RPMI8226 (cell line): ENCODE data around the gene HCN2.
A peak's percentile ranks its signal among the peaks of the same experiment; 100 is the strongest.
"Not testable (repeated sequence)": the region's sequence is repeated elsewhere in the genome, so short reads cannot be mapped to it uniquely, and the experiment has no call there.

Experiments
- DNase-seq: peaks from one replicate; pipeline ENCODE4 v3.0.0-alpha.2; 2015

Gene HCN2

DNA sequence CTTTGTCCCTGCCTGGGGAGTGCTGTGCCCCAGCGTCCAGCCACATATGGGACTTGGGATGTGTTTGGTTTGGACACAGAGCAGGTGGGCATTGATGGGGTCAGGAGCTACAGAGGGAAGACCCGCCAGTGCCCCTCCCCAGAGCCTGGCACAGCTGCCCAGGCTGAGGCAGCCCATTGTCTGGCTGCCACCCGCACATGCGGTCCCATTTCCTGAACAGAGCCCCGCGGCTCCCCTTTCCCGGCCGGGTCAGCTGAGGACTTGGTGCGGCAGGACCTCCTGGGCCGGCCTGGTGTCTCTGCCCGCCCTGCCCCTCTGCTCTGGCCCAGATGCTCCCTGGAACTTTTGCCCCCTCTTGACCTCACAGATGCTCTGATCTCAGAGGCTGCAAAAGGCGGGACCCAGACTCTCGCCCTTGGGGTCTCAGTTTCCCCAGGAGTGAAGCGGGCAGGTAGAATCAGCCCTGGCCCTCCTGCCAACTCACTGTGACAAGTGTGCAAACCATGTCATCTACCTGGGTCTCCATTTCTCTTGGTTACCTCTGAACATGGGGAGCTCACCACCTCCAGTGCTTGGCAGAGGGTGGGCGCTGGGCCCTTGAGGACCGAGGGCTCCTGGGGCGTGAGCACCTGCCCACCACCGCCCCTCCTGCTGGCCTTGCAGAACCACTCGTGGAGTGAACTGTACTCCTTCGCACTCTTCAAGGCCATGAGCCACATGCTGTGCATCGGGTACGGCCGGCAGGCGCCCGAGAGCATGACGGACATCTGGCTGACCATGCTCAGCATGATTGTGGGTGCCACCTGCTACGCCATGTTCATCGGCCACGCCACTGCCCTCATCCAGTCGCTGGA, 17.8 kb downstream of the HCN2 start:
- no peak for DNase-seq

DNA sequence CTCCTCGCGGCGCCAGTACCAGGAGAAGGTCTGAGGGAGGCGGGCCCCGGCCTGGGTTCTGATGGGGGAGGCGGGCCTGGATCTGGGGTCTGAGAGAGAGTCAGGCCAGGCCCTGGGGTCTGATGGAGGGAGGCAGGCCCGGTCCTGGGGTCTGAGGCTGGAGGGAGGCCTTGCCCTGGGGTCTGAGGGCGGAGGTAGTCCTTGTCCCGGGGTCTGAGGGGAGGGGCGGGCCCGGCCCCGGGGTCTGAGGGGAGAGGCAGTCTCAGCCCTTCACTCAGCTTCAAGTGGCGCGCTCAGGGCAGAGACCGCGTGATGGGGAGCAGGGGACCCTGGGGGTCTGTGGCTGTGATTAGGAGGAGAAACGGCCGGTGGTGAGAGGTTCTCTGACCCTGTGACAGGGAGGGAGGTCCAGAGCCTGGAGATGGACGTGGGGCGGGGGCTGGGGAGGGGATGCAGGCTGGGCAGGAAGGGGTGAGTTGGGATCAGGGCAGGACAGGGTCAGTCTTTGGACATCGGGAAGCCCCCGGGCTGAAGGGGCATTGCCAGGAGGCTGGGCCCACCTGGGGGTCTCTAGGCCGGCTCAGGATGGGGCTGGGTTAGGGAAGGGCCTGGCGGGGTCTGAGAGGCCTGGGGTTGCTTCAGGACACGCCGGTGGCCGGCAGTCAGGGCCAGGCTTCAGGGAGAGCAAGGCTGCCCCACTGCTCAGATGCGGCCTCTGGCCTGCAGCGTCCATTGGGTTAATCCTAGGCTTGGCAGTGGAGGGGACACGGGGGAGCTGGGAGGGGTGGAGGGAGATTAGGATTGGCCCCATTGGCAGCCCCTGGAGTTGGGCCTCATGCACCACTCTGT, 18.7 kb downstream of the HCN2 start:
- DNase-seq = no peak

DNA sequence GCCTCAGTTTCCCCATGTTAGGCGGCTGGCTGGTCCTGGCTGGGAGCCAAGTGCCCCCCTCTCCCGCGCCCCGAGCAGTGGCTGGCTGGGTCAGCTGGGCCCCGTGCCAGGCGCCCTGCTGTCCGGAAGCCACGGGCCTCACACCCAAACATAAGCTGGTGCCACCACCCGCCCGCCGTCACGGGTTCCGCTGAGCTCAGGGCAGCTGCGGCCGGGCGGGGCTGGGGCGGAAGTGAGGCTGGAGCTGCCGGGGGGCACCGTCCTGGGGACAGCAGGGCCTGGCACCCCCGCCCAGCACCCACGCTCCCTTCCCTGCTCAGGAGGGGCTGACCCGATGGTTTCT, 19.3 kb downstream of the HCN2 start:
- DNase-seq = peak; percentile 45

DNA sequence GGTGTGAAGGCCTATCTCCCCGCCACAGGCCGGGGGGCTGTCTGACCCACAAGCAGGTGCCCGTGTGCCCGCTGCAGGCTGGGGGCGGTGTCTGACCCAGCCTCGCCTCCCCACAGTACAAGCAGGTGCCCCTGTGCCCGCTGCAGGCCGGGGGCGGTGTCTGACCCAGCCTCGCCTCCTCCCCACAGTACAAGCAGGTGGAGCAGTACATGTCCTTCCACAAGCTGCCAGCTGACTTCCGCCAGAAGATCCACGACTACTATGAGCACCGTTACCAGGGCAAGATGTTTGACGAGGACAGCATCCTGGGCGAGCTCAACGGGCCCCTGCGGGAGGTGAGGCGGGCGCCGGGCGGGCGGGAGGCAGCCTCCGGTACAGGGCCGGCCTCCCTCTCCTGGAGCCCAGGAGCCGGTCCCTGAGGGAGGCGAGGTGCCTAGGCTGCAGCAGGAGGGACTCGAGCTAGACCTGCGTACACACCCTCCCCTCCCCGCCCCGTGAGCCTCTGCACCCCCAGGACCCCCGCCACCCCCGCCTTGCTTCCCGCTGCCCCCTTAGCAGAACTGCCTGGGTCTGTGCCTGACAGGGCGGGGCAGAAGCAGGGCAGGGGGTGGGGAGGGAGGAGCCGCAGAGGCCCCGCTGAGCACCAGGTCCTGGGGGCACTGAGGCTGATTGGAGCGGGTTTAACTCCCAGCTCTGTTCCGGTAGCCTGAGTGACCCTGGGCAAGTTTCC, 20.6 kb downstream of the HCN2 start:
- peak; percentile 69 for DNase-seq

DNA sequence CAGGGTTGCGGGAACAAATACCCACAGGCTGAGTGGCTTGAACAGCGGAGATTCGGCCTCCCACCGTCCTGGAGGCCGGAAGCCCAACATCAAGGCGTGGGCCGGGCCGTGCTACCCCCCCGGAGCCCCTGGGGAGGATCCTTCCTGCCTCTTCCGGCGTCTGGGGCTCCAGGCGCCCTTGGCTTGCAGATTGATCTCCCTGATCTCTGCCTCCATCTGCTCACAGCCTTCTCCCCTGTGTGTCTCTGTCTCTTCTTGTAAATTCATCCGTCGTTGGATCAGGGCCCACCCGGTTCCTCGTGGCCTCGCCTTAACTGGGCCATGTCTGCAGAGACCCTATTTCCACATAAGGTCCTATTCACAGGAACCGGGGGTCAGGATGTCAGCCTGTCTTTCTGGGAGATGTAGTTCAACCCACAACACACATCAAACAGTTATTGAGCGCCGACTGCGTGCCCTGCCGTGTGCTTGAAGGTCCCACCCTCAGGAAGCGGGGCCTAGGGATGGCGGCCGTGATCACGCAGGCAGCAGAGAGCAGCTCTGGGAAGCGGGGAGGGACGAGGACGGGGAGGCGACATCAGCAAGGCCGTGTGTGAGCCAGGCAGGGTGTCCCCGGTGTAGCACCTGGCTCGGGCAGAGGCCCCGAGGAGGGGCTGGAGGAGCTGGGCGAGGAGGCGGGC, 21.3 kb downstream of the HCN2 start:
- peak; percentile 29 for DNase-seq

DNA sequence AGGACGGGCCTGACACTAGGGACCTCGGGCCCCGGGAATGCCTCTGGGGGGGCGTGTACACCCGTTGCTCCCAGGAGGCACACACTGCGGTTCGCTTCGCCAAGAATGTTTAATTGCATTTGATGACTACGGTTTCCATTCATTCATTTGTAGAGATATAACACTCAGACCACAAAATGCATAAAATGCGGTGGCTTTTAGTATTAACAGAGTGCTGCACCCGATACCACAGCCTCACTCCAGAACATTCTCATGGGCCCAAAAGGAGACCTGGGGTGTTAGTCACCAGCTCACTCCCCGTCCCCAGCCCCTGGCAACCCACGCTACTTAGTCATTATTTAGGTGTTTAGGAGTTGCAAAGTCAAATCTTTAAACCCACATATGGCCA, 21.8 kb downstream of the HCN2 start:
- no peak for DNase-seq

DNA sequence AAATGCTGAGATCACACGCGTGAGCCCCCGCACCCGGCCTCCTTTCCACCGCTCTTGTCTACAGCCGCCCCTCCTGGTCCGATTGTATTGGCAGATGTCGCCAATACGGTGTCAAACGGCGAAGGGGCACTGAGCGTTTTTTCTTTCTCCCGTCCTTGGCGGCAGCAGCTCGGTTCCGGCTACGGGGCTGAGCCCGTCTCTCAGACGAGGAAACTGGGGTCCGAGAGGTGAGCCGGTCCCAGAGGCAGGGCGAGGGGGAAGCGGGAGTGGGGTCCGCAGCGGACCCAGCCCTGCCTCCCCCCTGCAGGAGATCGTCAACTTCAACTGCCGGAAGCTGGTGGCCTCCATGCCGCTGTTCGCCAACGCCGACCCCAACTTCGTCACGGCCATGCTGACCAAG, 23.3 kb downstream of the HCN2 start:
- DNase-seq = no peak

DNA sequence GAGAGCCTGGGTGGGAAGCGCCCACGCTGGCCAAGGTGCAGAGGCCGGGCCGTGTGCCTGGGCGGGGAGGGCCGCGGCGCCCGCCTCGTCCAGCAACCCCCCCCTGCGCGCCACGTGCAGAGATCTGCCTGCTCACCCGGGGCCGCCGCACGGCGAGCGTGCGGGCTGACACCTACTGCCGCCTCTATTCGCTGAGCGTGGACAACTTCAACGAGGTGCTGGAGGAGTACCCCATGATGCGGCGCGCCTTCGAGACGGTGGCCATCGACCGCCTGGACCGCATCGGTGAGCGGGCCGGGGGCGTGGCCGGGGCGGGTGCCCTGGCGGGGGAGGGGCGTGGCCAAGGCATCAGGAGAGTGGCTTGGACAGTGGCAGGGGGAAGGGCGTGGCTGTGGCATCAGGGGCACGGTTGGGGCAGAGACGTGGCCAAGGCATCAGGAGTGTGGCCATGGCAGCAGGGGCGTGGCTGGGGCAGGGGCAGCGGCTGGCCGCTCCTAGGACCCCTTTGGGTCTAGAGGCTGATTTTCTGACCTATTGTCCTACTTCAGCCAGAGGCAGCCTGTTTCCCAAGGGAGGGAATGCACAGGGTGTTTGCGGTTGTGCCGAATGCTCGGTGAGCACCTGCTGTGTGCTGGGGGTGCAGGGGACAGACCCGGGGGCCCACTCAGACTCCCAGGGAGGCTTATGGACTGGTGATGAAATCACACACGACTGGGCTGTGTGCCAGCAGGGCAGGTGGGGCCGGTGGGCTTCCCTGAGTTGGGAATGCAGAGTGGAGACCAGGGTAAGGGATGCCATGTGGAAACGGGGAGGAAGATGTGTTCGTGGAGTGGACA, 24.3 kb downstream of the HCN2 start:
- no peak for DNase-seq

DNA sequence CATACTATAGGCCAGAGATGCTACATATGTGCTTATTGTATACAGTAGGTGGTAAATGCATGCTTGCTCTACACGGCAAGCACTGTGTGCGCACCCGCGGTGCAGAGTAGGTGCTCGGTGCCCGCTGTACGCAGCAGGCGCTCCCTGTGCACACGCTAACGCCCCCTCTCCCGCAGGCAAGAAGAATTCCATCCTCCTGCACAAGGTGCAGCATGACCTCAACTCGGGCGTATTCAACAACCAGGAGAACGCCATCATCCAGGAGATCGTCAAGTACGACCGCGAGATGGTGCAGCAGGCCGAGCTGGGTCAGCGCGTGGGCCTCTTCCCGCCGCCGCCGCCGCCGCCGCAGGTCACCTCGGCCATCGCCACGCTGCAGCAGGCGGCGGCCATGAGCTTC, 25.9 kb downstream of the HCN2 start:
- DNase-seq = no peak

DNA sequence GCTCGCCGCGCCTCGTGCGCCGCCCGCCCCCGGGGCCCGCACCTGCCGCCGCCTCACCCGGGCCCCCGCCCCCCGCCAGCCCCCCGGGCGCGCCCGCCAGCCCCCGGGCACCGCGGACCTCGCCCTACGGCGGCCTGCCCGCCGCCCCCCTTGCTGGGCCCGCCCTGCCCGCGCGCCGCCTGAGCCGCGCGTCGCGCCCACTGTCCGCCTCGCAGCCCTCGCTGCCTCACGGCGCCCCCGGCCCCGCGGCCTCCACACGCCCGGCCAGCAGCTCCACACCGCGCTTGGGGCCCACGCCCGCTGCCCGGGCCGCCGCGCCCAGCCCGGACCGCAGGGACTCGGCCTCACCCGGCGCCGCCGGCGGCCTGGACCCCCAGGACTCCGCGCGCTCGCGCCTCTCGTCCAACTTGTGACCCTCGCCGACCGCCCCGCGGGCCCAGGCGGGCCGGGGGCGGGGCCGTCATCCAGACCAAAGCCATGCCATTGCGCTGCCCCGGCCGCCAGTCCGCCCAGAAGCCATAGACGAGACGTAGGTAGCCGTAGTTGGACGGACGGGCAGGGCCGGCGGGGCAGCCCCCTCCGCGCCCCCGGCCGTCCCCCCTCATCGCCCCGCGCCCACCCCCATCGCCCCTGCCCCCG, 26.5 kb downstream of the HCN2 start:
- DNase-seq = no peak

DNA sequence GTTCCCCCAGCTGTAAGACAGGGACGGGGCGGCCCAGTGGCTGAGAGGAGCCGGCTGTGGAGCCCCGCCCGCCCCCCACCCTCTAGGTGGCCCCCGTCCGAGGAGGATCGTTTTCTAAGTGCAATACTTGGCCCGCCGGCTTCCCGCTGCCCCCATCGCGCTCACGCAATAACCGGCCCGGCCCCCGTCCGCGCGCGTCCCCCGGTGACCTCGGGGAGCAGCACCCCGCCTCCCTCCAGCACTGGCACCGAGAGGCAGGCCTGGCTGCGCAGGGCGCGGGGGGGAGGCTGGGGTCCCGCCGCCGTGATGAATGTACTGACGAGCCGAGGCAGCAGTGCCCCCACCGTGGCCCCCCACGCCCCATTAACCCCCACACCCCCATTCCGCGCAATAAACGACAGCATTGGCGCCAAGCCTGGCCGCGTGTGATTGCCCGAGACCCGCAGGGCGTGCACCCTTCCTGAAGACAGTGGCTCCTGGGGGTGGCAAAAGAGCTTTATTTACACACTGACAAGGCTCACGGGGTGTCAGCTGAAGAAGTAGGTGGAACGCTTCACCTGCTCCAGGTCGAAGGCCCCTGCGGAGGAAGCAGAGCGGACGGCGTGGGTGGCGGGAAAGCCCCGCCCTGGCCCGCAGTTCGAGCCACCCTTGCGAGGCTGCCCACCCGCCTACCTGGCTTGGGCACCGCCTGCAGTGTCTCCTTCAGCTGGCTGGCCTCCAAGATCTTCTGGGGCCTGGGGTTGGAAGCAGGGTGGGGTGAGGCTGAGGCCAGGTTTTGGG, 27.3 kb downstream of the HCN2 start:
- DNase-seq = no peak

DNA sequence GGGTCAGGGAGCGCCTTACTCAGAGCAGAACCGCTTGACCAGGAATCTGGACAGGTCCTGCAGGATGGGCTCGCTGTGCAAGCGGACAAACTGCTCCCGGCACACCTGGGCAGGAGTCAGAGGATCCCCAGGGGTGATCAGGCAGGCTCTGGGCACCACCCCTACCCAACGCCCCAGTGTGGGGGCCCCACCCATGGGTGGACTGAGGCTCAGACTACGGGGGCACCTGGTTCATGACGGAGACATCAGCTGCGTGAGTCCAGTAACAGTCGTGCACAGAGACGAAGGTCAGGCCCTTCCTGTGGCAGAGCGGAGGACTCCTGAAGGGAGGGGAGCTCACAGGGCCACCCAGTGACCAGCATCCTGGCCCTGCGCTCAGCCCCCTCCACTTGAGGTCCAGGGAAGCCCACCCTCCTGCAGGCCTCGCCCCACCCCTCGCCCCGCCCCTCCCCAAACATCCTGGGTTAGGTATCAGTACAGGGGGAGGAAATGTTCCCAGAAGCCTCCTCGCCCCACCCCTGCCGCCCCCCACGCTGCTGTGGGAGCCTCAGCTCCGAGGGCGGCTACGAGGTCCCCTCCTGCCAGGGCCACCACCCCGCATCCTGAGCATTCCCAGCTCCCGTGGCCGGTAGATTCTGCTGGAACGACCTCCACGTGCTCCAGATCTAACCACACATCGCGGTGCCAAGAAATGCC, 28.0 kb downstream of the HCN2 start:
- DNase-seq = no peak

DNA sequence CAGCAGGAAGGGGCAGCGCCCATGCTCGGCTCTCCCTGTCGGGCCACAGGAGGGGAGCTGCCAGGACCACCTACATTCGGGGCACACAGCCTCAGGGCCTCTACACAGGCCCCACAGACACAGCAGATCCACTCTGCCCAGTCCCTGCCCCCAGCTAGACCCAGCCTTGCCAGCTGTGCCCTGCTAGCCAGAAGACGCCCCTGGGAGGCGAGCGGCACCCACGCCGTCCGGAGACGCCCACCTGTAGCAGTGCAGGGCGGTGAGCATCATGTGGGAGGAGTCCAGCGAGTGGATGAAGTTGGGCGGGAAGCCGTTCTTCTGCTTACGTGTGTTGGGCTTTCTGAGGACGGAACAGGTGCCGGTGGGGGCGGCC, 28.6 kb downstream of the HCN2 start:
- DNase-seq = no peak

DNA sequence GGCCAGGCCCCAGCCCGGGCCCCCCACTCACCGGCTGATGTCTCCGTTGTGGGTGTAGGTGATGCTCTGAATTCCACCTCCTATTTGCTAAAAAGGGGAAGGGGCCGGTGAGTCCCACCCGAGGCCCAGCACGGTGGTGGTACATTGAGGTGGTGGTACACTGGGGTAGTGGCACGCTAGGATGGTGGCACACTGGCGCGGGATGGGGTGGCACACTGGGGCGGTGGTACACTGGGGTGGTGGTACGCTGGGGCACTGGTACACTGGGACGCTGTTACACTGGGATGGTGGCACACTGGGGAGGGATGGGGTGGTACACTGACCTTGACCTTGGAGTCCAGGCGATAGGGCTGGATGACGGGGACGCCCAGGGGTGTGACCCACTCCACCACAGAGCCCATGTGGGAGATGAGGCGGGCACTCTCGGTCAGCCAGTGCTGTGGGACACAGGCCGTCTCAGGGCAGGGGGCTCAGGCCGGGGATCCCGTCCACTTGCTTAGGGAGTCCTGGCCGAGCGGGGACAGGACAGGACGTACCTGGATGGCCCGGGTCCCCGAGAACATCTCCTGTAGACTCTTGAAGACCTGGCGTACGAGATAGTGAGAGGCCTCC, 29.1 kb downstream of the HCN2 start:
- DNase-seq = no peak

DNA sequence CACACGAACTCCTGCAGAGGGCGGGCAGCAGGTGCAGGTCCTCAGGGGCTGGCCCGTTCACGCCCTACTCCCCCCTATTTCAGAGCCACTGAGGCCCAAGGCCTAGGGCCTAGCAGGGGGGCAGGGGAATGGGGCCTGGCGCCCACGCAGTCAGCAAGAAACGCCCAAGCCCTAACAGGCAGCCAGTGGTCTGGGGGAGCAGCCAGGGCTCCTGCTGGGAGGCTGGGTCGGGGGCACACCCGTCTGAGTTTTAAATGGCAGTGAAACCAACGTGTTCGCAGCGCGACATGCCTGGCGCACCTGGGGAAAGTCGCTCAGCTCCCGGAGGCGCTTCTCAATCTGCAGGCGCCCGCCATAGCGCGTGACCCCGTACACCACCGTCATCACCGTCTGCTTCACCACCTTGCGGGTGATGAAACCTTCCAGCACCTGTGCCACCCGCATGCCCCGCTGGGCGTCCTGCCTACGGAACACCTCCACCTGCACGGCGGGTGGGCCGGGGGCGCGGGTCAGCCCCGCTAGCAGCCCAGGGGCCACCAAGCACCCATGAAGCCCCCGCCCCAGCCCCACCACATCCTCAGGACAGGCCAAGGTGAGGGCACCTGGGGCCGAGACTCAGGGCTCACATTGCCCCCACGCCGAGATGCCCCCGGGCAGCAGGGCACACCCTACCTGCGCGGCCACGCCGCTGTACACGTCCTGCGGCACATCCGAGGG, 29.8 kb downstream of the HCN2 start:
- no peak for DNase-seq

DNA sequence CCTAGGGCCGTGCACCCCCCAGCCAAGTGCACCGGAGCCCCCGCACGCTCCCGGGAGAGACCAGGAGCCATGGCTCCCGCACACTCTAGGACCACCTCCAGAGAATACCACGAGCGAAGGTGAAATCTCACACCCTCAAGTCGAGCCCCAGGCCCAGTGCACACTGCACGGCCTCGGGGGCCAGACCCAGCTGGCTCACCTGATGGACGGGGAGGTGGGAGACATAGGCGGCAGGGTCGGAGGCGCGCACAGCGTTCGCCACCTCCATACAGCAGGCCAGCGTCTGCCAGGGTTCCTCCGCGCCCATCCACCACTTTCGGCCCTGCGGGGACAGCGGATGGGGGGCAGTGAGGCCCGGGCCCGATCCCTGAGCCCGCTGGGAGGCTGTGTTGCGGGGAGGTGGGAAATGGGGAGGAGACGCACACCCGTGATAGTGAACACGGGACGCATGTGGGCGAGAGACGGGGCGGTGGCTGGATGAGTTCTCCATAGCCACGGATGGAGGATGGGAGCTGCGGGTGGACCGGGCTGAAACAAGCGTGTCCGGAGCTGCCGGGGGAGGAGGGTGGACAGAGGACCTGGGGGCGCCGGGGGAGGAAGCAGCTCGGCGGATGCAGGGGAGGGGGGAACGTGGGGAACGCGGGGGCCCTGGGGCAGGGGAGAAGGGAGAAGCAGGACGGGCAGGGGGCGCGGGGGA, 30.6 kb downstream of the HCN2 start:
- no peak for DNase-seq

DNA sequence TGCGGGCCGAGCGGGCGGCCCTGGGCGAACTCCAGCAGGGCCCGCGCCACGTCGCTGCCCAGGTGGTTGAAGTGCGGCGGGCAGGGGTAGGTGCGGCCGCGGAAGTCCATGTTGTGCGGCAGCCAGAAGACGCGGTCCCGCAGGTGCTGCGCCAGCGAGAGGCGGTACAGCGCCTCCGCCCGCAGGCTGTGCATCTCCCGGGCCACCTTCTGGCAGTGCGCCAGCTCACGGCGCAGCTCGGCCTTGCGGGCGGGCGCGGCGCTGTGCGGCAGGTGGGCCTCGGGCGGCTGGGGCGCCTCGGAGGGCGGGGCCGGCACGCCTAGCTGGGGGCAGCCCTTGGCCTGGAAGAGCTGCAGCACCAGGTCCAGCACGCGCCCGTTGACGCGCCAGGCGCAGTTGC, 31.5 kb downstream of the HCN2 start:
- not testable (repeated sequence) for DNase-seq

DNA sequence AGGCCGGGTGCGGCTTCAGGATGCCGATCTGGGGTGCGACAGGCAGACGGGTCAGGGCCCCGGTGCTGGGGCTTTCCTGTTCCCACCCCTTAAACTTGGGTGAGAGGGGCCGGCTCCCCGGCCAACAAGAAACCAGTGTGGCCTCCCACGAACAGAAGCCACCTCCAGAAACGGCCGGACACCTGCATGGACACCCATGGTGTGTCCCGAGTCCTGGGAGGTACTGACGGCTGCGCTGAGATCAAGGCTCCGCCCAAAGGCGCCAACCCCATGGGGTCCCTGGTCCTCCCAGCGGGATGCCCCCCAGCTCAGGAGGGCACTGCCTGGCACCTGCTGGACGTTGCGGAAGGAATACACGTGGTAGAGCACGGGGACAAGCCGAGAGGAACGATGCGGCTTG, 32.1 kb downstream of the HCN2 start:
- no peak for DNase-seq
